Hematopoietic multipotent progenitor cell treated with erythropoietin and hydrocortisone succinate and interleukin-3 and kit ligand, for 17 days (in vitro differentiated cells): ENCODE measurements around the gene AMER3.

Experiments used
- DNase-seq: peaks from one replicate; pipeline ENCODE4 v3.0.0-alpha.2; 2015; ENCODE audit warnings: low spot score

AMER3 gene

DNA sequence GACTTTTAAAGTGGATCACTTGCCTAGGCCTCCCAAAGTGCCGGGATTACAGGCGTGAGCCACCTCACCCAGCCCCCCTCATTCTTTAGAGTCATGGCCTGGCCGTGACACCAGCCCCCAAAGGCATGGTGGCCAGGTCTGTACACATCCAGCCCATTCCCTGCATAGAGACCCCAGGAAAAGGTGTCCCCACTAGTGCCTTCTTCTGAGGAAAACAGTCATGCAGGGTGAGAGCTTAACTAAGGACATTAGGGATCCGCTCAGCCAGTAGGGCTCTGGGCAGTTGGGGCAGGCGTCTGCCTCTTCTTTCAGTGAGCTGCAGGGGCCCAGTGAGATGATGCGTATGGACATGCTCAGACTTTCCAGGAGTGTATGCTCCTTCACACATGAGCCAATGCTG lies 5.7 kb upstream of the AMER3 start:
- no peak for DNase-seq

DNA sequence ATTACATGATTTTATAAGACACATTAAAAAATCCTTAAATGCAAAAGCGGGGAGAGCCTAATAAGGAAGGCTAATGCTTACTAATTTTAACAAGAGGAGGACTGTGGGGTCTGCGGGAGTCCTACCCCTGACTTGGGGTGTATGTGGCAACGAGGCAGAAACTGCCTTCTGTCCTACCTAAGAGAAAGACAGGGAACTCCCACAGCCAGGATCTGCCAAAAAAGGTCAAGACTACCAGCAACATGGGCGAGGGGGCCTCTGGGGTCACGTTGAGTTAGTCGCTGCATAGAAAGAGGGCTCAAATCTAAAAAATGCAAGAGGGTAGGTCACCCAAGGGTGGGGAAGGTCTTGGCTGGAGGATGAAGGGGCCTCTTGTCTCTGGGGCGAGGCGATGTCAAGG lies 529 bp upstream of the AMER3 start:
- no peak for DNase-seq

DNA sequence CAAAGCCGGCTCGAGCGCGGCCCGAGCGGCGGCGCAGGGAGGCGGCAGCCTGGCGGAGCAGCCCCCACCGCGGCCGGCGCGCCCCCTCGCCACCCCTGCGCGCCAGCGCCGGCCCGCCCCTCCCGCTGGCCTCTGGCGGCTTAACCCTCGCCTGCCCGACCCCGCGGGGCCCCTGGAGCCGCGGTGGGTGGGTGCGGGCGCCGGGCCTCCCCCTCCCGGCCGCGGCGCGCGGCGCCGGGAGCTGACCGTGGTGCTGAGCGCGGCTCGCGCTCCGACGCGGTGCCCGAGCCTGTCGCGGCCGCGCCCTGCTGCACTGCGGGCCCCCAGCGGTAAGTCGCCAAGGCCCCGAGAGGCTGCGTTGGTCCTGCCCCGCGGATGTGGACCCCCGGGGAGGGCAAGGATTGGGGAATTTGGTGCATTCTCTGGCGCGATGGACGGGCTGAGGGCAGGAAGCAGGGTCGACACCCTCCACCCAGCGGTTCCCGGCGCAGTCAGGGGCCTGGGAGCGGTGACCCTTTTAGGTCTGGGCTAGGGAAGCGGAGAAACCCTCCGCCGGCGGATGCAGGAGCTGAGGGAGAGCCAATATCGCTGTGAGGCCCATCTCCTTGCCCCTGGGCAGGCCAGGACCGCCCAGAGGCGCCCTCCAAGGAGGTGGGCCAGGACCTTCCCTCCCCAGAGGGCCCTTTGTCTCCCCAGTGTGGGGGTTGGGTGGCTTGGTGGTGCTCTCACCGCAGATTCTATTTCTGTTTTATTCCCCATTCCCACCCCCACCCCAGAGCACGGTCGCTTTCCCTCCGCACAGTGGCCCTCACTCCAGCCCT lies 923 bp downstream of the AMER3 start:
- no peak for DNase-seq

DNA sequence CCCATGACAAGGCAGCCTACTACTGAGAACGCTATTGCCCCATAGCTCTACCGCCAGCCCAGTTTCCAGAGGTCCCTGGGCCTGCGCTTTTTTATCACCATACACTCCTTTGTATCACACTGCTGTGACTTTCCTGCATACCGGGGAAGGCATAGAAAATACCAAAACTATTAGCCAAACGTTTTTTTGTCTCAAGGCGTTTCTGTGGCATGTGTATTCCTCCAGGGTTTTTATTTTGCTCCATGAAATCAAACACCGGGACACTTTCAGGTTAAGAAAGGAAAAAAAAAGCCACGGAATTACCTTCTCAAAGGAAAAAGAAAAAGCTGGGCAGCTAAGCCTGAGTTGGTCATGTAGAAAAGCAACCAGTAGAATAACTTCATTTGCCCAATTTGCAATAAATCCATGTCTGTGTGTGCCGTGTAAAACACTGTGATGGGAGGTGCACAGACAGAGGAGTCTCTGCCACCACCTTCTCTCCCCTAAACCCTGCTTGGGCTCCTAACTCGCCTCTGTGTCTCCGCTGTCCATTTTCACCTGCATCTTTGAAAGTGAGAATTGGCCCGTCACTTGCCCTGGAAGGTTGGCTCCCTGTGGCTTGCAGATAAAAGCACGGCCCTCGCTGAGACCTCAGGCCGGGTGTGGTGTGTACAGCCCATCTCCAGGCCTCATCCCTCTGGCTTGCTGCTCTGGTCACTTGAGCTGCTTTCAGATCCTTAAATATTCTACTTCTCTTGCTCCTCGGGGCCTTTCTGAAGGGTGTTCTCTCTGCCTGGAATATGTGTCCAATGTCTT lies 1.7 kb downstream of the AMER3 start:
- no peak for DNase-seq

DNA sequence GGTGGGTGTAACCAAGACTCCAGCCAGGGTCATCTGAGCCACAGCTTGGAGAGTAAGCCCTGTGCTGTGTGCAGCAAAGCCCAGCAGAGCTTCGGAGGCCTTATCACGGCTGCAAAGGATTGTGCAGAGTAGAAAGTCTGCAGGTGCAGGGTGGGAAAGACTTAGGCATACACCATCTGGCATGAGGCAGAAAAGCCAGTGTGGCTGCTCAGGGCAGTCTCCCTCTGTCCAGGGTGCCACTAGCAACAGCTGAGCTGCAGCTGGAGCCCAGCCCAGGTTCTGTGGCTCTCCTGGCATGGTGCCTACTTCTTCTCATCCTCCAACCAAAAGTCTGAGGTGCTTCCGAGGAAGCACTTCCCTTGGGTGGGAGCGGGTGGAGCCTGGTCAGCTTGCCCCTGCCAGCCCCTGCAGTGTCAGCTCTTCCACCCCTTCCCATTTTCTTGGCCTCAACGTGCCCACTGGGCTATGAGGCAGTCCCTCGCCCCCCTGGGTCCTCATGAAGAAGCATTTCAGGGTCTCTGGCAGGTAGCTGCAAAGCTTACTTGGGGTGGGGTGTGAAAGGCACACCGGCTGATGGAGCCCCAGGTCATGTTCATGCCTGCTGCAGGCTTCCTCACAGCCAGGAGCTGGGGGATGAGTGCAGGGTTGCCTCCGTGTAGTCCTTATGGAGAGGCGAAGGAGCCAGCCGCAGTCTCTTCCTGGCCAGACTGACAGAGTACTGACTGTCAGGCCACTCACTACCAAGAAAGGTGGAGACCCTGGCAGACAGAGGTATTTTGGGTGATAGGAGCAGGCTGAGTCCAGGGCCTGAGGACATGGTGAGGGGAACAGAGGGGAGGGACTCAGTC lies 4.8 kb downstream of the AMER3 start:
- DNase-seq = no peak

DNA sequence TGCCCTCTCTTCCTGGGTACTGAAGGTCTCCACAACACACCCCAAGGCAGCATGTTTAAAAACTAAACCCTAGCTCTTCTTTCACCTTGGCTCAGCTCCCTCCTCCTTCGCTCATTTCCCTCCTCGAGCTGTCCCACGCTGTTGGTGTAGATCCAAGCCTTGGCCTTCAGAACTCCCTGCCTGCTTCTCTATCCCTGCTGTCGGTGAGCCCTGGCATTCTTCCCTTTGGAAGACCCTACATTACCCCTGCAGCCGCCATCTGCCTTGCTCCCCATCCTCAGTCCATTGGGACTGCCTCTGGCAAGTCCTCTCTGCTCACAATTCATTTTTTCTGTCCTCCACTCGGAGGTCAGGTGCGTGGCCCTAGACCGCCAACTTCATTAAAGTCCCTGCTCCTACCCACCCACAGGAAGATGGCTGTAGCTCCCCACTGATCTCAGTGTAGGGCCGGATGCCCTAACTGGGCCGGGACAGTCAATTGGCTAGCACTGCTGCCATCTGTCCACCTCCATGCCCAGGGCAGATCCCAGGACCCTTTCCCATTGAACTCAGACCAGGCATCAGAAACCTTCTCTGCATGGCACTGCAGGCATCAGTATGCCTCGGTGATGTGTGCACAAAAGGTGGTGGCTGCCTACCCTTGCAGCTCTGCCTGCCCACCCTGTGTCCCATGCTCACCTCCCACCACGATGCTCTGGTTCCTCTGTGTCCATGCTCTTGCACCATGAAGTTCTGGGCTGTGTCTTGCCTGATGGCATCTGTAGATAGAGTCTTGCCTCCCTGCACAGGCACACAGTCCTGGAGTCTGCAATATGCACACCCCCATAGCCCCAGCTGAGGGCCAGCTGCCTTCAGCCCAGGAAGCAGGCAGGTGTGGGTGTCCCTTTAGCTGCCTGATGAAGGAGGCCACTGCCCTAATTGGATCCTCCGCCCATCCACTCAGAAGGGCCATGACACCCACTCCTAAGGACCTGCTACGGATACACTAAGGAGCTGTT lies 5.7 kb downstream of the AMER3 start:
- no peak for DNase-seq

DNA sequence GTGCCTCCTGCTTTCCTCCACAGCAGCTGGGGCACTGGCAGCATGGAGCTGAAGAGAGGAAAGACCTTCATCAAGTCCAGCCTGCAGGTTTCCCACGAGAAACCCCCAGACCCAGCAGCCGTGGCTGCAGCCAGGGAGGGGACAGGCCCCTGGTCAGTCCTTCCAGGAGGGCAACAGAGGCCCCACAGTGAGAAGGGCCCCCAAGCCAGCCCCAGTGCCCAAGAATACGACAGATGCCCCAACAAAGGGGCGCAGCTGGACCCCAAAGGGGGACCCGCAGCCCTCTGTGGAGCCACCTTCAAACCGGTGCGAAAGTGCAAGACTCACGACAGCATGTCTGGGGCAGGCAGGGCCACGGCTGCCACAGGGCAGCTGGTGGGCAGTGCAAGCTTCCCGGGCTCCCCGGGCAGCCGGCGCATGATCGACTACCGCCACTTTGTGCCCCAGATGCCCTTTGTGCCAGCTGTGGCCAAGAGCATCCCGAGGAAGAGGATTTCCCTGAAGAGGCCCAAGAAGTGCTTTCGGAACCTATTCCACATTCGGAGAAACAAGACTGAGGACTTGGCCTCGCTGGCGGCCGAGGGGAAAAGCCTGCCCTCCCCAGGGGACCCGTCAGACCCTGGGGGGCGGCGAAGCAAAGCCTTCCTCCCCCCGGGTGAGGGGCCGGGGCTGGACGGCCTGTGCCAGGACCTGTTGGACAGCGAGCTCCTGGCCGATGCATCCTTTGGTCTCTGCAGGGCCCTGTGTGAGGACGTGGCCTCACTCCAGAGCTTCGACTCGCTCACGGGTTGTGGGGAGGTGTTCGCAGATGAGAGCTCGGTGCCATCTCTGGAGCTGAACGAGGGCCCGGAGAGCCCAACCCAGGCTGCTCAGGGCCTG lies 6.9 kb downstream of the AMER3 start:
- no peak for DNase-seq

DNA sequence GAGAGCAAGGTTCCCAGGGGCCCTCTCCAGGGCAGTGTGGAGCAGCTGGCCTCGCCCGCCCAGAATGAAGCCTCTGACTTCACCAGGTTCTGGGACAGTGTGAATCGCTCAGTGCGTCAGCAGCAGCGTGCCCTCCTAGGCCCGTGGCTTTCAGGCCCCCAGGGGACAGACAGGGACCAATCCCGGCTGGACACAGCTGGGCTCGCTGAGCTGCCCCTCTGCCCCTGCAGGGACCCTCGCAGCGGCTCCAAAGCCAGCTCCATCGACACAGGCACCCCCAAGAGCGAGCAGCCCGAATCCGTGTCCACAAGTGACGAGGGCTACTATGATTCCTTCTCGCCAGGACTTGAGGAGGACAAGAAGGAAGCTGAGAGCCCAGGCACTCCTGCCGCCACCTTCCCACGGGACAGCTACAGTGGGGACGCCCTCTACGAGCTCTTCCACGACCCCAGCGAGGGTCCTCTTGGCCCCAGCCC lies 7.6 kb downstream of the AMER3 start:
- DNase-seq = no peak

DNA sequence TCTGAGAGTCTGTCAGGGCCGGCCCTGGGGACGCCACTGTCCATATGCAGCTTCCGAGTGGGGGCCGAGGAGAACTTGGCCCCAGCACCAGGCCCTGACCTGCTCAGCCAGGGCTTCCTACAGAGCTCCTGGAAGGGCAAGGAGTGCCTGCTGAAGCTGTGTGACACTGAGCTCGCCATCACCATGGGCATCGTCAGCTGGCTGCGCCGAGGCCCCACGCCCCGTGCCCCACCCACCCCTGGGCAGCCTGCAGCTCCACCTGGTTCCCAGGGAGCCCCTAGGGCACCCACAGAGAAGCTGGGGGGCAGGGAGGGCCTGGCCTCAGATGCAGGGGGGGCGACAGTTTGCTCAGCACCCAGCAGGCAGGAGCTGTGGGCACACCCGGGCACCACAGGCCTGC lies 8.1 kb downstream of the AMER3 start:
- DNase-seq = no peak

DNA sequence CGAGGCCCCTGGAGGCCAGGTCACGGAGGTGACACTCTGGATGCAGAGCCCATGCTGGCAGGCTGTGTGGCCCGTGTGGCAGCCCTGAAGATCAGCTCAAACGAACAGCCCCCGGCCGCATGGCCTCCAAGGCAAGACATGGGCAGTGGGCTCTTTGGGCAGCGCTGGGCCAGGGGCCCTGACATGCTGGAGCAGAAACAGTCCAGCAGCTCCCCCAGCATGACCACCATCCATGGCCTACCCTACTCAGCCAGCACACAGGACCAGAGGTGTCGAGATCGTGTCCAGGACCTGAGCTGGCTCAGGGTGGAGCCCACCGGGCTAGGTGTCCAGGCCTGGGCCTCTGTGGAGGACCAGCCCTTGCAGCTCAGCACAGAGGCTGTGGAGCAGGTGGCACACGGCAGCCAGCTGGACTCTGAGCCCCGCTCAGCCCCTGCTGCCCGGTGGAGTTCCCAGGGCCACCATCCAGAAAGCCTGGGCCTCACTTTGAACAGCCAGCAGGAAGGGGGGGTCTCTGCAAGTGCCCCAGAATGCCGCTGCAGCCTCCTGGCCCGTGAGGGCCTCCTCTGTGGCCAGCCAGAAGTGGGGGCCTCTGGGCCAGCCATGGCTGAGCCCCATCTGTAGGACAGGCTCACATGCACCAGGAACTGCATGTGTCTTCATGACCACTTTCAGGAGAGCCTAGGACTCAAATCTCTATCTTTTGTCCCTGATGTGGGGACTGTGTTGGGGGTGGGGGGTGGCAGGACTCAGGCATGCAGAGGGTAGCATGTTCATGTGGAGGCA lies 8.9 kb downstream of the AMER3 start:
- DNase-seq = no peak

DNA sequence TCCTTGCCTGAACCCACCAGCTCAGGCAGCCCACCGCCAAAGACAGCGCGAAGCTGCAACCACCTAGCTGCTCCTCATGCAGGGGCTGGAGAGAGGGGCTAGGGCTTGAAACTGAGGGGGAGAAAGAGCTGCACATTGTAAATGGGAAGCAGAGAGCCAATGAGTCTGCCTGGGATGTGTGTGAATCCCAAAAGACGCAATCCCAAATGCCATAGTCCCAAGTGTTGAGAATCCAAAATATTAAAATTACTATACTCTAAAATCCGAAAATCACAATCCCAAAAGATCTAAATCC lies 9.4 kb downstream of the AMER3 start:
- DNase-seq = no peak

DNA sequence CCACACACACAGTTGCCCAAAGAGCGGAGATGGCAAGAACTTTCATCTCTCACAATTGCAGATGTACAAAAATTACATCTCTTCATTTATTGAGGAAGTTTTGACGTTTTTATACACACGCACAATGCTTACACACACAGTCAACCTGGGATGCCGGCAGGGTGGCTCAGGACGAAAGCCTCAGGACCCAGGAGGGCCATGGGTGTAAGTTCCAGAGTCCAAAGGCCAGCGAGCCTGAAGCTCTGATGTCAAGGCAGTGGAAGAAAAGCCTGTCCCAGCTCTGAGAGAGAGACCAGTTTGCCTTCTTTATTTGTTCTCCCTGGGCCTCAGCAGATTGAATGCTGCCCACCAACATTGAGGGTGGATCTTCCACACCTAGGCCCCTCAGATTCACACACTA lies 10.1 kb downstream of the AMER3 start:
- no peak for DNase-seq

DNA sequence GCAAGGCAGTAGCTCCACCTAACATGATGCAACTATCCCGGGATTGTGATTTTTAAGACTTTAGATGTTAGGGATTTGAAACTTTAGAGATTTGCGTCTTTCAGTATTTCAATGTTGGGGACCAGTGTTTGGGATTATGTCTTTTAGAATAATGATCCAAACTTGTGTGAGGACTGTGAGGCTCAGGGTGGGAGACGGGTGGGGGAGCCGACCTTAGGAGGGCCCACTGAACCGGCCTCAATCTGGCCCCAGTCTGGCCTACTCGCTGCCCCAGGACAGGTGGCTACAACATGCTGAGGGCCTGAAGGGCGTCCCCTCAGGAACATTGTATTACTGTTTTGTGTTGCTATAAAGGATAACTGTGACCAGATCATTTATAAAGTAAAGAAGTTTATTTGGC lies 10.7 kb downstream of the AMER3 start:
- no peak for DNase-seq

DNA sequence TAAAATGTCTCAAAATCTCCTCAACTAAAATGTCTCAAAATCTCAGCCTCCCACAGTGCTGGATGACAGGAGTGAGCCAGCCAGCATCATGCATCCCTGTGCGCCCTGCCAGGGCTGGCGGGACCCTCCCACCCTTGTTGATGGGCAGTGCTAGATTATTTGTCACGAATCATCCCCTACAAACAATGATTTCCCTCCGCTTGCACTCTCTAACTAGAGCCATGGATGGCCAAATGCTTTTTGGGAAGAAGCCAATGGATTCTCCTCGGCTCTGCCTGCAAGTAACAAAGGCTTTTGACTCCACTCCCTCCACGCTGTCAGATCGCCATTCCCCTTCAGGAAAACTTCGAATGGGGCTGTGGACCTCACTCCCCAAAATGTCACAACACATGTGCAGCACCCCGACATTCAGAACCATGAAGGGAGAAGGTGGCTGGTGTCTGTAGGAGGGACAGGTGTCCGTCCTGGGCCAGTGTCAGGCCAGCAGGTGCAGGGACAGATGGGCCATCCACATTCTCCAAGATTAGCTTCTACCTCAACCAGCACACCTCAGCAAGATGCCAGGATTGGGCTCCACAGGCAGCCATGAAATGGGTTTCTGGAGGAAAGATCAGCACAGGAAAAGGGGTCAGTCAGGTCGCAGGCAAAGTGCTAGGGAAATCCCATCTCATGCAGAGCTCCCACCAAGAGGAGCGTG lies 11.5 kb downstream of the AMER3 start:
- DNase-seq = no peak

DNA sequence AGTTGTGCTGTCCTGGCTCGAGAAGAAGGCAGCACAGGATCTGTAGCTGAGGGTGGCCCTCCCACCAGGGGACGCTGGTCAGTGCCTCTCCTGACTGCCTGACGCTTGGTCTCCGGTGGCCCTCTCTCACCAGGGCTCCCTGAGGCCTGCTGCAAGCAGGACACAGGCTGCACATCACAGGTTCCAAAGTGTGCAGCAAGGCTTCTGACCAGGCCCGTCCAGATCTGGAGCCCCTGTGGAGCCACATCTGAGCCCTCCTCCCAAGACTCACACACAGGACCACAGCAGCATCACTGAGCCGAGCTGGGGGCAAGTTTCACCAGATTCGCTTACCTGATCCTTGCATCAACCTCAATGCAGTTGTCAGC lies 12.1 kb downstream of the AMER3 start:
- no peak for DNase-seq

DNA sequence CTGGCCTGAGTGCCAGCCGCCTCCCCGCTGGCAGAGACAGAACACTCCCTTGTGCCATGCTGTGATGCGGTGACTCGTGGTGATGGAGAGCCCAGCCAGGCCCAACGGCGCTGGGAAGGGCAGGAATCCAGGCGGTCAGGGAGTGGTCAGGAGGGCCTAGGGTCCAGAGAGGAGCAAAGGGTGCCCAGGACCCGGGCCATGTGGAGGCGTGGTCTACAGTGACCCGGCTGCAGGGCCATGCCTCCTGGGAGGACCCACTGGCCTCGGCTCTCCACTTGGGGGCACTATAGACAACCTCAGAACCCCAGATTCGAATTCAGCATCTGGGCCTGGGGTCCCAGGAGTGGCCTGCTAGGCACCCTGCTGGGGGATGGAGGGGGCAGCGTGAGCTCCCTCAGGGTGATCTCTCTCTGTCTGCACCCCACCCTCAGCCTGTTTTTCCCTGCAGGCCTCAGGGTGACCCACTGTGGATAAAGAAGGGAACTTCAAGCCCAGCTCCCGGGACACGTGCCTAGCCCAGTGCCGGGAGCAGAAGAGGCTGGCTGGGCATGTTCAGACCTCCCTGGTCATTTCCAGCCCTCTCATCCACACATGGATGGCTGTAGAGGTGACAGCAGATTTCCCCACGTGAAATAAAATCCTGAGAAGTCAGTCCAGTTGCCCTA lies 13.0 kb downstream of the AMER3 start:
- DNase-seq = no peak

DNA sequence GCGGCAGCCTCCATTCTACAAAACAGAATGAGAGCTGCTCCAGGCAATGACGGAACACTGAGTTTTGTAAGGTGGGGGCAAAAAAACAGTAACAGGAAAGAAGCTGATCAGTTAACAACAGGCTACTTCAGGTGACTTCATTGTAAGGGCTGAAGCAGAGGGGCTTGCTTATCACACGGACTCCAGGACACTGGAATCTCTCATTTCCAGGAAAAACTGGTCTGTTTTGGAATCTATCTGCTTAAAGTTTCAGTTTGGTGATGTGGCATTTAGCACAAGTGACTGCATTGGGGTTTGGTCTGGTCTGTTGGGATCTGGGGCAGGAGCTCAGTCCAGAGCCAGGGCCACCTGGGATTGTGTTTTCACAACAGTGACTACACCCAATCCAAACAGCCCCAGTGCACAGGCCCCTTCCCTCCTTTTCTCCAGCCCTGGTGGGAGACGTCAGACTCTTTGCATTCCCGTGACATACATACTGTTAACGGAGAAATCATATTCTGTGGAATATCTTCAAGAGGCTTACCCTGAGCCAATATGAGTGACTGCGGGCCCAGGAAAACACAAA lies 14.1 kb downstream of the AMER3 start:
- DNase-seq = no peak

DNA sequence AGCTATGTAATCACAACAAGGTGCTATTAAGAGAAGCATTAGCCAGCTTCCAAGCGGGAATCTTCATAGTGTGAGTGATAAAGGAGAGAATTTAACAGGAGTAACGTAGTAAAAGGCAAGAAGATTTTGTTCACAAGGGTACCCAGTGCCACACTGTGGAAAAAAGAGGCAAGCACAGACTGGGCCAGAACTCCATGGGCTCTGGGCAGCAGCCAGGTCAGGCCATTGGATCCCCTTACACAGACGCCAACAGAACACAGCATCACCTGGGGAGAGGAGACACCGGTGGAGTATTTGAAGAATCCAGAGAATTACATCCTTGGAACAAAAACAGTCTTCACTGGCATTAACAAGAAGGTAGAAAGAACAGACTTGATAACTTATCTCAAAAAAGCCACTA lies 21.2 kb downstream of the AMER3 start:
- DNase-seq = no peak
